ENCODE data around the gene PI4K2B. TPM values are rescaled to one million over a fixed set of nuclear protein-coding genes. Genes with fewer than 3 reads are reported as not detected.

PI4K2B gene
- total RNA-seq, 2 donors from 2014 or later: 34.5 to 44.6 TPM

GRCh38 chr4:25280210-25280609, 46.4 kb downstream of the PI4K2B start:
- DNase-seq (ENCODE audit: low spot score in 2 of 2) (no peak), ATAC-seq (peak in 1 of 2 donors; percentile 48)
- Mint-ChIP-seq H3K36me3 (peaks cover 9 to 14% of the 10 kb centered on the region in 2 donors), H3K27ac (no peak overlapping the region), H3K9me3 (no peaks in the 10 kb centered on the region)

GRCh38 chr4:25283948-25284347, 50.1 kb downstream of the PI4K2B start:
- ATAC-seq (no peak), DNase-seq (ENCODE audit: low spot score in 2 of 2) (no peak)
- H3K9me3 Mint-ChIP-seq: peaks cover 7 to 11% of the 10 kb centered on the region in 2 donors
- H3K27ac Mint-ChIP-seq: no peak overlapping the region
- peaks cover 21 to 26% of the 10 kb centered on the region in 2 donors for H3K36me3 Mint-ChIP-seq

GRCh38 chr4:25284466-25284865, 50.6 kb downstream of the PI4K2B start:
- peaks cover 23 to 27% of the 10 kb centered on the region in 2 donors for H3K36me3 Mint-ChIP-seq

GRCh38 chr4:25290490-25291067, 56.7 kb downstream of the PI4K2B start:
- Mint-ChIP-seq H3K36me3 (peaks cover 13 to 24% of the 10 kb centered on the region in 2 donors), H3K27ac (no peak overlapping the region), H3K9me3 (peaks cover 10 to 11% of the 10 kb centered on the region in 2 donors)
- no peak for DNase-seq (ENCODE audit: low spot score in 2 of 2)
- no peak for ATAC-seq

More at GRCh38 chr4:25284466-25284865, 50.6 kb downstream of the PI4K2B start:
- Mint-ChIP-seq H3K27ac (no peak overlapping the region), H3K9me3 (peaks cover 7 to 11% of the 10 kb centered on the region in 2 donors)
- no peak for ATAC-seq
- no peak for DNase-seq (ENCODE audit: low spot score in 2 of 2)

- H3K36me3 Mint-ChIP-seq: peaks cover 13 to 24% of the 10 kb centered on the region in 2 donors
- ATAC-seq (no peak), DNase-seq (ENCODE audit: low spot score in 2 of 2) (no peak)
- H3K27ac Mint-ChIP-seq: no peak overlapping the region
- H3K9me3 Mint-ChIP-seq: peaks cover 10 to 11% of the 10 kb centered on the region in 2 donors
These were observed 57.4 kb downstream of the PI4K2B start for GRCh38 chr4:25291158-25291733.

- Mint-ChIP-seq H3K36me3 (no peaks in the 10 kb centered on the region), H3K27ac (no peak overlapping the region), H3K9me3 (no peaks in the 10 kb centered on the region)
- ATAC-seq: peak in 1 of 2 donors; percentile 20
- DNase-seq (ENCODE audit: low spot score in 2 of 2): no peak
These were observed 63.9 kb downstream of the PI4K2B start for GRCh38 chr4:25297528-25298242.

- H3K27ac Mint-ChIP-seq: no peak overlapping the region
- DNase-seq (ENCODE audit: low spot score in 2 of 2) (no peak), ATAC-seq (no peak)
- no peaks in the 10 kb centered on the region for H3K36me3 Mint-ChIP-seq
- no peaks in the 10 kb centered on the region for H3K9me3 Mint-ChIP-seq
These were observed 65.8 kb downstream of the PI4K2B start for GRCh38 chr4:25299476-25300203.

- ATAC-seq (no peak), DNase-seq (ENCODE audit: low spot score in 2 of 2) (no peak)
- H3K27ac Mint-ChIP-seq: peak overlapping the region in 1 of 2 donors; percentile 52
- H3K9me3 Mint-ChIP-seq: no peaks in the 10 kb centered on the region
- H3K36me3 Mint-ChIP-seq: no peaks in the 10 kb centered on the region
These were observed 67.6 kb downstream of the PI4K2B start for GRCh38 chr4:25301471-25301870.

GRCh38 chr4:25302626-25303025, 68.8 kb downstream of the PI4K2B start:
- Mint-ChIP-seq H3K9me3 (no peaks in the 10 kb centered on the region), H3K27ac (no peak overlapping the region), H3K36me3 (no peaks in the 10 kb centered on the region)
- DNase-seq (ENCODE audit: low spot score in 2 of 2) (no peak), ATAC-seq (no peak)

- no peaks in the 10 kb centered on the region for H3K36me3 Mint-ChIP-seq
- DNase-seq (ENCODE audit: low spot score in 2 of 2): no peak
- H3K9me3 Mint-ChIP-seq: no peaks in the 10 kb centered on the region
- no peak overlapping the region for H3K27ac Mint-ChIP-seq
- no peak for ATAC-seq
These were observed 69.7 kb downstream of the PI4K2B start for GRCh38 chr4:25303578-25303977.

GRCh38 chr4:25306518-25307057, 72.8 kb downstream of the PI4K2B start:
- no peak for DNase-seq (ENCODE audit: low spot score in 2 of 2)
- H3K36me3 Mint-ChIP-seq: no peaks in the 10 kb centered on the region
- H3K9me3 Mint-ChIP-seq: no peaks in the 10 kb centered on the region
- H3K27ac Mint-ChIP-seq: no peak overlapping the region
- no peak for ATAC-seq

- no peak for DNase-seq (ENCODE audit: low spot score in 2 of 2)
- no peak for ATAC-seq
- Mint-ChIP-seq H3K36me3 (peaks cover 2% of the 10 kb centered on the region in 2 donors), H3K27ac (peak overlapping the region in 1 of 2 donors; percentile 10), H3K9me3 (no peaks in the 10 kb centered on the region)
These were observed 73.8 kb downstream of the PI4K2B start for GRCh38 chr4:25307596-25307995.

- peaks cover 5 to 8% of the 10 kb centered on the region in 2 donors for H3K36me3 Mint-ChIP-seq
- DNase-seq (ENCODE audit: low spot score in 2 of 2) (no peak), ATAC-seq (no peak)
- H3K27ac Mint-ChIP-seq: no peak overlapping the region
- no peaks in the 10 kb centered on the region for H3K9me3 Mint-ChIP-seq
These were observed 74.5 kb downstream of the PI4K2B start for GRCh38 chr4:25308306-25308705.

- ATAC-seq: no peak
- Mint-ChIP-seq H3K9me3 (no peaks in the 10 kb centered on the region), H3K36me3 (peaks cover 5 to 8% of the 10 kb centered on the region in 2 donors), H3K27ac (no peak overlapping the region)
- no peak for DNase-seq (ENCODE audit: low spot score in 2 of 2)
These were observed 74.9 kb downstream of the PI4K2B start for GRCh38 chr4:25308761-25309160.

GRCh38 chr4:25310066-25310802, 76.4 kb downstream of the PI4K2B start:
- H3K9me3 Mint-ChIP-seq: no peaks in the 10 kb centered on the region
- H3K27ac Mint-ChIP-seq: no peak overlapping the region
- DNase-seq (ENCODE audit: low spot score in 2 of 2) (no peak), ATAC-seq (no peak)
- H3K36me3 Mint-ChIP-seq: peaks cover 5 to 8% of the 10 kb centered on the region in 2 donors

- Mint-ChIP-seq H3K9me3 (no peaks in the 10 kb centered on the region), H3K36me3 (peaks cover 5 to 8% of the 10 kb centered on the region in 2 donors), H3K27ac (no peak overlapping the region)
- no peak for ATAC-seq
- no peak for DNase-seq (ENCODE audit: low spot score in 2 of 2)
These were observed 77.0 kb downstream of the PI4K2B start for GRCh38 chr4:25310803-25311166.
